ENCODE results near the gene GPR32. TPM values are rescaled to one million over a fixed set of nuclear protein-coding genes. Genes with fewer than 3 reads are reported as not detected.

GPR32 gene
- total and polyA plus RNA-seq, 2 donors from 2014 or later: not detected

- DNase-seq: peak in 4 of 5 donors; percentile 73 to 84 (median 77)
Observed at GRCh38 chr19:50722201-50723013, 47.9 kb upstream of the GPR32 start.

DNA sequence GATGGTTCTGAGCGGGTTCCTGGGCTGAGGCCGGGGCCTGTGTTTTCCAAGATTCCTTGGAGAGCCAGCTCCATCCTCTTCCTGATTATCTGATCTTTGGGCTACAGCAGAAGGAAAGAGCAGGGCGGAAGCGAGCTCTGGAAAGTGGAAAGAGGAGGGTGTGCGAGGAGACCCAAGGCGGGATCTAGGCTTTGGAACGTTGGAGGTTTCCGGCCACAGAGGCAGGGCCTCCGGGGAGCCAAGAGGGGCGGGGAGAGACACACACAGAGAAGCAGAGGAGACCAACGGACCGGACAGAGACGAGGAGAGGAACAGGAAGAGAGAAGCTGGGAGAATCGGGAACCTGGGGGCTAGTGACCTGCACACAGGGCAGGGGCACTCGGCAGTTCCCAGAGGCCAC, 47.2 kb upstream of the GPR32 start, which contains the start of gene CLEC11A:
Gene CLEC11A, plus strand, starts transcription at position 296 of the 400 bp plus-strand sequence. CDS start 162 bp downstream, outside the sequence.
- DNase-seq (peak; percentile 44 to 91 (median 69)), FAIRE-seq (no peak)
- H3K27me3 ChIP-seq (ENCODE audit: control insufficient read depth, insufficient read depth, low read length): no peaks in the 10 kb centered on the region
- no peak for TF ChIP-seq CTCF (IDR thresholded peaks at IDR 0.05; ENCODE audit: borderline replicate concordance, extremely low read depth, insufficient read depth)
- H3K9ac ChIP-seq (ENCODE audit: low read length in 3 of 3): peak within 1 kb of the TSS in 2 of 3 donors; percentile 34 to 36
- H3K4me1 ChIP-seq (ENCODE audit: control insufficient read depth in 2 of 3, insufficient read depth in 2 of 3, low read depth in 1 of 3, low read length in 3 of 3): peaks cover 0 to 11% (median 0%) of the 10 kb centered on the region in 3 donors
- intact Hi-C loops (cut with DNase I): no loop called here
- peak within 1 kb of the TSS; percentile 11 to 60 for H3K27ac ChIP-seq (ENCODE audit: low read depth in 2 of 2, low read length in 2 of 2)
- no peaks in the 10 kb centered on the region for H3K36me3 ChIP-seq (ENCODE audit: control insufficient read depth in 2 of 3, insufficient read depth in 3 of 3, low read length in 3 of 3)
- H3K4me3 ChIP-seq (ENCODE audit: low read length in 3 of 3): peak within 1 kb of the TSS; percentile 65 to 73 (median 68)
- H3K9me3 ChIP-seq (ENCODE audit: control insufficient read depth in 2 of 3, insufficient read depth in 1 of 3, low read length in 3 of 3): no peaks in the 10 kb centered on the region

More at GRCh38 chr19:50722201-50723013, 47.9 kb upstream of the GPR32 start:
- intact Hi-C loops (cut with DNase I): no loop called here
- Histone ChIP-seq H3K36me3 (ENCODE audit: control insufficient read depth in 2 of 3, insufficient read depth in 3 of 3, low read length in 3 of 3) (no peaks in the 10 kb centered on the region), H3K4me3 (ENCODE audit: low read length in 3 of 3) (peak overlapping the region in 2 of 3 donors; percentile 26 to 68), H3K9ac (ENCODE audit: low read length in 3 of 3) (no peak overlapping the region), H3K27ac (ENCODE audit: low read depth in 2 of 2, low read length in 2 of 2) (peak overlapping the region in 1 of 2 donors; percentile 7), H3K27me3 (ENCODE audit: control insufficient read depth, insufficient read depth, low read length) (no peaks in the 10 kb centered on the region), H3K4me1 (ENCODE audit: control insufficient read depth in 2 of 3, insufficient read depth in 2 of 3, low read depth in 1 of 3, low read length in 3 of 3) (peaks cover 0 to 8% (median 0%) of the 10 kb centered on the region in 3 donors), H3K9me3 (ENCODE audit: control insufficient read depth in 2 of 3, insufficient read depth in 1 of 3, low read length in 3 of 3) (no peaks in the 10 kb centered on the region)
- no peak for FAIRE-seq
- no peak for TF ChIP-seq CTCF (IDR thresholded peaks at IDR 0.05; ENCODE audit: borderline replicate concordance, extremely low read depth, insufficient read depth)

- intact Hi-C loops (cut with DNase I): no loop called here
- peak overlapping the region; percentile 11 to 47 for H3K27ac ChIP-seq (ENCODE audit: low read depth in 2 of 2, low read length in 2 of 2)
- peak overlapping the region in 2 of 3 donors; percentile 34 to 36 for H3K9ac ChIP-seq (ENCODE audit: low read length in 3 of 3)
- H3K27me3 ChIP-seq (ENCODE audit: control insufficient read depth, insufficient read depth, low read length): no peaks in the 10 kb centered on the region
- H3K36me3 ChIP-seq (ENCODE audit: control insufficient read depth in 2 of 3, insufficient read depth in 3 of 3, low read length in 3 of 3): no peaks in the 10 kb centered on the region
- FAIRE-seq: no peak
- no peak for DNase-seq
- no peak for TF ChIP-seq CTCF (IDR thresholded peaks at IDR 0.05; ENCODE audit: borderline replicate concordance, extremely low read depth, insufficient read depth)
- H3K4me3 ChIP-seq (ENCODE audit: low read length in 3 of 3): peak overlapping the region; percentile 65 to 73 (median 68)
- H3K9me3 ChIP-seq (ENCODE audit: control insufficient read depth in 2 of 3, insufficient read depth in 1 of 3, low read length in 3 of 3): no peaks in the 10 kb centered on the region
- peaks cover 0 to 15% (median 0%) of the 10 kb centered on the region in 3 donors for H3K4me1 ChIP-seq (ENCODE audit: control insufficient read depth in 2 of 3, insufficient read depth in 2 of 3, low read depth in 1 of 3, low read length in 3 of 3)
Observed at GRCh38 chr19:50723735-50724521, 46.3 kb upstream of the GPR32 start.
